Stimulated activated CD4-positive, alpha-beta T cell treated with anti-CD3 and anti-CD28 coated beads, TNF-alpha, amount 100 ng/mL, for 1 hour (primary cell): ENCODE measurements around the gene CCDC91.
"Not testable (repeated sequence)": the region's sequence is repeated elsewhere in the genome, so short reads cannot be mapped to it uniquely, and the experiment has no call there.

Source experiments
- DNase-seq, 3 donors: peaks; one replicate each; pipeline ENCODE4 v3.0.0-alpha.2; 2020; ENCODE audit warnings: low read depth in 3 of 3, low spot score in 1 of 3

Gene CCDC91

DNA sequence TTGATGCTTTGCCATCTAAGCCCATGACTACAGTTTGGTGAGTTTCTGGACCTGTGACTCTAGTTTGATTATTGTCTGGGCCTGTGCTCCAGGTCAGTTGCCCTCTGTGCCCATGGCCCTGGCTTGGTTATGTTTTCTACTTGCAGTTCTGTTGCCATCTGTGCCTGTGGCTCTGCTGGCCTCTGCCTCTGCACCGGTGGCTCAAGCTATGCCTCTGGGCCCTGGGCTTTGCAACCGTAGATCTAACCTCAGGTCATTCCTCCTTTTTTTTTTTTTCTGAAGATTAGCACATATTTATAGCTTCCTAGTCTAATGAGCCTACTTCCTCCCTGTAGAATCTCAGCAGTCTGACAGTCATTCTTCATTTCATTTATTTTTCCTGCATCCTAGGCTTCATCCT lies 161.2 kb downstream of the CCDC91 start:
- no peak for DNase-seq

DNA sequence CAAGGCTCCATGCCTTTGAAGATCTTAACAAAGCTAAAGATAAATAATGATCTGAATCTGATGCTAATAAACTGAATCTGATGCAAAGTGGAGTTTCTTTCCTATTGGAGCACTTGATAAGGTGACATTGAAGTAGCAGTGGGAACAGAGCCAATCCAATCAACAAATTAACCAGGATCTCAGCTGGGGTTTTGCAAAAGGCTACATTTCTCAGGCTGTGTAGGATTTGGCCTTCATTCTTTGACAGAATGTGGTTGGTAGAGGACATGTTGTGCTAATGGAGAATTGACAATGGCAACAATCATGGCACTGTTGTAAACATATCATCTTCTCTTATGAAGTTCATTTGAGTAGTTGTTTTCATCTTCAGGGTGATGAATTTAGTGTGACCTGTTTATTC lies 164.9 kb downstream of the CCDC91 start:
- no peak for DNase-seq

- no peak for DNase-seq
These were observed 170.0 kb downstream of the CCDC91 start for GRCh38 chr12:28360253-28360652.

DNA sequence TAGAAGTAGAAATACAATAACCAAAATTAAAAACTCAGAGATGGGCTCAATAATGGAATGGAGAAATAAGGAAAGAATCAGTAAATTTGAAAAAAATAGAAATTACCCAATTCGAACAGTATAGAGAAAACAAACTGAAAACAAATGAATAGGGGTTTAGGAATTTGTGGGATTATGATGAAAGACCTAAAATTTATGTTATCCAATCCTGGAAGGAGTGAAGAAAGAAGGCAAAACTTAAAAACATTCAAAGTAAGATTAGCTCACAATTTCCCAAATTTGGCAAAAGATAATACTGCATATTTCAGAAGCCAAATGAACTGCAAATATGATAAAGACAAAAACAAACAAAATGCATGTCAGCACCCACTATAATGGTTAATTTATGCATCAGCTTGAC lies 177.1 kb downstream of the CCDC91 start:
- DNase-seq = no peak

- DNase-seq = no peak
These were observed 177.7 kb downstream of the CCDC91 start for GRCh38 chr12:28367993-28368392.

DNA sequence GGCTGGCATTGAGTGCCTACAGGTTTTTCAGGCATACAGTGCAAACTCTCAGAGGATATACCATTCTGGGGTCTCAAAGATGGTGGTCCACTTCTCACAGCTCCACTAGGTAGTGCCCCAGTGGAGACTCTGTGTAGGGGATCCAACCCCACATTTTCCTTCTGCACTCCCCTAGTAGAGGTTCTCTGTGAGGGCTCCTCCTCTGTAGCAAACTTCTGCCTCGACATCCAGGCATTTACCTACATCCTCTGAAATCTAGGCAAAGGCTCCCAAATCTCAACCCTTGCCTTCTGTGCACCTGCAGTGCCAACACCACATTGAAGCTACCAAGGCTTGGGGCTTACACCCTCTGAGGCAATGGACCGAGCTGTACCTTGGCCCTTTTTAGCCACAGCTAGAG lies 179.2 kb downstream of the CCDC91 start:
- DNase-seq = no peak

DNA sequence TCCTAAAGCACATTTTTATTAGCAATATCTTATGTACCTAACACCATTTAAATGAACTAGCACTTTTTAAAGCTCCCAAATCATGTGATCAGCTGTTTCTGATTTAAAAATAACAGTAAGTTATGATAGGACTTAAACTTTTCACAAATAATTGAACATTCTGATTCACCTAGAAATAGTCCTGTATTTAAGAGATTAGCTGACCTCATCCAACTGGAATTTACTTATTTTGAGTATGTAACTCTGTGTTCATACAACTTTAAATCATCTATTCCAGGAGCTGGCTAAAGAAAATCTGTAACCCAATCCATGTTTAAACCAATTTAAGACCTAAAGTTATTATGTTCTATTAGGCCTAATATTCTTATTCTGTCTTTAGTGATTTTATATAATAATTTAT lies 184.3 kb downstream of the CCDC91 start:
- no peak for DNase-seq

- DNase-seq = no peak
These were observed 188.5 kb downstream of the CCDC91 start for GRCh38 chr12:28378736-28379135.

DNA sequence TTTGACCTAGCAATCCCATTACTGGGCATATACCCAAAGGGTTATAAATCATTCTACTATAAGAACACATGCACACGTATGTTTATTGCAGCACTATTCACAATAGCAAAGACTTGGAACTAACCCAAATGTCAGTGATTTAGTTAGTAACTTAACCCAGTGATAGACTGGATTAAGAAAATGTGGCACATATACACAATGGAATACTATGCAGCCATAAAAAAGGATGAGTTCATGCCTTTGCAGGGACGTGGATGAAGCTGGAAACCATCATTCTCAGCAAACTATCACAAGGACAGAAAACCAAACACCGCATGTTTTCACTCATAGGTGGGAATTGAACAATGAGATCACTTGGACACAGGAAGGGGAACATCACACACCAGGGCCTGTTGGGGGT lies 189.5 kb downstream of the CCDC91 start:
- DNase-seq = not testable (repeated sequence)

DNA sequence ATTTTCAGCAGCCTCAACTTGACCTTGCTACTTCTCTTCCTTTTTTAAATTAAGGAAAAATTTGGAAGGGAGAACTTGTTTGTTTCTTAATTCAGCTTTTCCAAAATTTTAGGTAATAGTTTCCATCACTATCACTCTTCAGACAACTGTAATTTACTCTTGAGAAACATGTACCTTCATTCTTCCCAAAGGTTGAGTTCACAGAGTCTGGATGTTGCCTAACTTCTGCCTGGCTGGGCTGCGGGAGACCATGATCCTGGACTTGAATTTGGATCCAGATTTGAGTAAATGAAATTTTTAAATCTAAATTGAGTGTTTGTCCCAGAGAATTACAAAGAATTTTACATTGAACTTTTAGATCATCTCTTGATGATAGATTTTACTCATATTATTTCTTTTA lies 193.1 kb downstream of the CCDC91 start:
- DNase-seq = no peak

DNA sequence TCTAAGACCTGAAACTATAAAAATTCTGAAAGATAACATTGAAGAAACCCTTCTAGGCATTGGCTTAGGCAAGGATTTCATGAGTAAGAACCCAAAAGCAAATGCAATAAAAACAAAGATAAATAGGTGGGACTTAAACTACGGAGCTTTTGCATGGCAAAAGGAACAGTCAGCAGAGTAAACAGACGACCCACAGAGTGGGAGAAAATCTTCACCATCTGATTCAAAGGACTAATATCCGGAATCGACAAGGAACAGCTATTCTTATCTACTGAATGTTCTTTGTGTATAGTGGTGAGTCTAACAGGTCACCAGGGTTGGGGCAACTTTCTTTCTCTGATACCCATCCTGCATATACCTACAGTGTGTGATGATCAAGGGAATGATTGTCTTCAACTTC lies 198.6 kb downstream of the CCDC91 start:
- DNase-seq = no peak

- no peak for DNase-seq
These were observed 199.9 kb downstream of the CCDC91 start for GRCh38 chr12:28390206-28390605.

DNA sequence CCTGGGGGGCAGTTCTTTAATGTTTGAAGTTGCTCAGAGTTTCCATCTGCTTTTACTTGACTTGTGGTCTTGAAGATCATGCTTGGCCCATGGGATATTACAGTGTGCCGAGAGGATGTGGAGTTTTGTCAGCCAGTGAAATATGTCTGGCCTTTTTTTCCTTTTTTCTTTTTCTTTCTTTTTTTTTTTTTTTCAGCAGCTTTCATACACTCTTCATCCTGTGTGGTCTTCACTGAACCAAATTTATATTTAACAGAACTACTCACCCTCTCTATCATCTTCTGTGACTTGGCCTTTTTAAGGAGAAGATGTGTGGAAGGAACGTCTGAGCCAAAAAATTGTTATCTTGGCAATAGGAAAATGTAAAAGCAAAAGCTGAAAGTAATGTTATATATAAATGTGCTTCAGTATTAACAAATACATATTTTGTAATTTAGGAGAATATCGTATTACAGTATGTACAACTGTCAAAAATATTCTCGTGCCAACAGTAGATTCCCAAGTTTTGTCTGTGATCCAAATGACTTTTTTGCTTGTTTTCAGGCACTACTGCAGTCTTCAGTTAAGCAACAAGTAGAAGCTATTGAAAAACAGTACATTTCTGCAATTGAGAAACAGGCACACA lies 200.6 kb downstream of the CCDC91 start:
- DNase-seq = no peak

DNA sequence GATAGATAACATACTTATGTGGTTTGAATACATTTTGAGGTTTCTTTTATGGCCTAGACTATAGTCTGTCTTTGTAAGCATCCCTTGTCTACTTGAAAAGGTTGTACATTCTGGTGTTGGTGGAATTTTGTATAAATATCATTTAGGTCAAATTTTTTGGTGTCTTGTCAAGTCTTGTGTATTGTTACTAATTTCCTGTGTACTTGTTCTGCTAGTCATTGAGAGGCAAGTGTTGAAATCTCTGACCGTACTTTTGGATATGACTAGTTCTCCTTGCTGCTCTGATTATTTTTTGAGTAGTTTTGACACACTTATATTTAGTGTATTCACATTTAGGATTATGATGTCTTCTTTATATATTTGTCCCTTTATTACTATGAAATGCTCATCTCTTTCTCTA lies 219.6 kb downstream of the CCDC91 start:
- DNase-seq = no peak

- DNase-seq = no peak
These were observed 223.3 kb downstream of the CCDC91 start for GRCh38 chr12:28413460-28414109.

DNA sequence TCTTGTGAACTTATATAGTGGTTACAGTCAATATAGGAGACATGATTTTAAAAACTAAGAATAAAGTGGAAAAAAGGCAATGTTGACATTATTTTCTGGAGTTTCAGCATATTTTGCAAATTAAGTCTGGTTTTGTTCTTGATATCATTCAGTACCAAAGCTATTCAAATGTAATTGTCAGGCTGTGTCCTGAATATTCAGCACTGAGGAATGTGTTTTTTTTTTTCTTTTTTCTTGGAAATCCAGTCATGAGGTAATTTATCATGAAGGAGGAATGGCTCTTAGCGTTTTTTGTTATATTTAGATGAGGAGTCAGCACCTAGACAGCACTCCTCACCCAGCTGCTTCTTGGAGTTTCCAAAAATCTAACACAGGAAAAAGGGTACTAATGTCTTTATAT lies 225.5 kb downstream of the CCDC91 start:
- no peak for DNase-seq

GRCh38 chr12:28421374-28421773 lies 231.1 kb downstream of the CCDC91 start:
- no peak for DNase-seq

- no peak for DNase-seq
These were observed 234.7 kb downstream of the CCDC91 start for GRCh38 chr12:28424965-28425364.

GRCh38 chr12:28425526-28425925 lies 235.3 kb downstream of the CCDC91 start:
- no peak for DNase-seq

- DNase-seq = no peak
These were observed 236.8 kb downstream of the CCDC91 start for GRCh38 chr12:28427046-28427445.

DNA sequence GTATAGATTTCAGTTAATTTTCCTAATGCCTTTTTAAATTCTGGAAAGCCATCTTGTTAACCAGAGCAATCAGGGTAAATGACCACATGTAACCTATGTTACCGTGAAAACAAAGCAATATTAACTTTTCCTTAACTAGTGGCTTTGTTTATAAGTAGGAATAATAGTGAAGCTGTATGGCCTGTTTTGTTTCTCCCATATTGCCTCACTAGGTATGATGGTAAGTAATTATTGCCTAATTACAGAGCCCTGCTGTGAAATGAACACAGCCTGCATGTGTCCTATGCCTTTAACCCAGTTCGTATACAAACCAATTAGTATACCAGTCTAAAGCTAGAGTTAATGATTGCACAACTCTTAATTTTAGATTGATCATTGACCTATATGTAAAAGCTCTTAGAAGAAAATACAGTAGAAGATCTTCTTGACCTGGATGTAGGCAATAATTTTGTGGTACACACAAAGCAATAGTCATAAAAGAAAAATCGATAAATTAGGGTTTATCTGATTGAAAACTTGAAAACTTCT lies 249.9 kb downstream of the CCDC91 start:
- no peak for DNase-seq

DNA sequence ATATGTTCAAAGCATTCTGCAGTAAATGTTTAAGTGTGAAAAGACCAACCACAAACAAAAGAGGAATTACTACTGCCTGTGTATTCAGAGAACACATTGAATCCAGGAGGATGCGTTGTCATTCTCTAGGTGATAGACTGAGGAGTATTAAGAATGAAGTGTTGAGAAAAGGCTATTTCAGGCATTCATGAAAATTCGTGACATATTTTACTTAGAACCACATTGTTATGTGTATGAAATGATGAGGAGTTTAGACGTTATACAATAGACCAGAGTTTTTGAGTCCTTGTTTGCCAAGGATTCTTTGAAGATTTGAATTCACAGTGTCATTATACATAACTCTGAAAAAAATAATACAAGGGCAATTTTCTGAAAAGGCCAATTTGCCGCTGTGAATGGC lies 251.8 kb downstream of the CCDC91 start:
- DNase-seq = no peak

DNA sequence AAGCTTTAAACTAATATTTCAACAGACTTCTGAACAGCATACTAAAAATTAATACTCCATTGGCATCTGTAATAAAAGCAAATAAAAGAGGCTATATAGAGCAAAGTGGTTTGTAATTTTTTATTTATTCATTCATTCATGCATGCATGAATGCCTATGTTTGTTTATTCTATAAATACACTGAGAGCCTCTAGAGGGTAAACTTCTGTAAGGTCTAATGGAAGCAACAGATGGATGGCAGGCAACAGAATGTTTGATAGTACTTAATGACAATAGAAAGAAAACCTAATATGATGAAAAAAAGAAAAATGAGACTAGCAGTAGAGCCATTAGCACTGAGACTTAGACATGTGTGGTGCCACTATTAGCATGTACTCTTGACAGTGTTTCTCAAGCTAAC lies 253.1 kb downstream of the CCDC91 start:
- no peak for DNase-seq
